Caco-2 (cell line): Measurements from ENCODE around the gene CILP. TPM values are rescaled to one million over a fixed set of nuclear protein-coding genes. Genes with fewer than 3 reads are reported as not detected.
"Not testable (repeated sequence)": the region's sequence is repeated elsewhere in the genome, so short reads cannot be mapped to it uniquely, and the experiment has no call there.

Experiments
- BruUV-seq: library from RNA; stranded (reverse); fragments of 400-500 nt; replicated peaks from 2 replicates; lab custom pipeline; 2021; lab: Mats Ljungman, UMichigan
- CTCF ChIA-PET: fragments of 300-600 bp; sonication (Branson Sonifier 250); formaldehyde crosslinking; loops from one replicate; lab custom pipeline; 2022; ENCODE audit warnings: antibody characterized with exemption; lab: Charles Lee
- POLR2A ChIA-PET: fragments of 300-600 bp; sonication (Branson Sonifier 250); formaldehyde crosslinking; loops from one replicate; lab custom pipeline; 2022; ENCODE audit warnings: antibody characterized with exemption; lab: Charles Lee
- DNase-seq, 2 experiments: peaks; one replicate each; pipeline versions ENCODE4 v3.0.0 to v3.0.0-alpha.2; 2020 to 2022
- H3K27me3 ChIP-seq: replicated peaks from 2 replicates; pipeline ENCODE4 v1.6.0; 2011; ENCODE audit warnings: low read length; ENCODE audit not compliant: control insufficient read depth, insufficient read depth
- H3K36me3 ChIP-seq: 2 replicates; pipeline ENCODE4 v1.5.1; 2011; ENCODE audit warnings: low read length; ENCODE audit not compliant: control insufficient read depth, insufficient read depth
- H3K4me1 ChIP-seq: fragments of 250-450 bp; sonication (Bioruptor Pico); 2 replicates; pipeline ENCODE4 v1.5.1; 2020; ENCODE audit warnings: mild to moderate bottlenecking
- H3K4me3 ChIP-seq: 2 replicates; pipeline ENCODE4 v1.5.1; 2011; ENCODE audit warnings: low read depth, mild to moderate bottlenecking, control low read depth, low read length
- H3K9me3 ChIP-seq: fragments of 250-450 bp; sonication (Bioruptor Pico); 2 replicates; pipeline ENCODE4 v1.5.1; 2020; ENCODE audit warnings: mild to moderate bottlenecking, moderate library complexity
- H3K27ac Mint-ChIP-seq: one replicate; pipeline ENCODE4 v1.8.0; 2022; ENCODE audit warnings: mixed read lengths; ENCODE audit not compliant: unreplicated experiment
- H3K27me3 Mint-ChIP-seq: one replicate; pipeline ENCODE4 v1.8.0; 2022; ENCODE audit warnings: mixed read lengths; ENCODE audit not compliant: insufficient read depth, unreplicated experiment
- H3K36me3 Mint-ChIP-seq: one replicate; pipeline ENCODE4 v1.8.0; 2022; ENCODE audit warnings: mild to moderate bottlenecking, mixed read lengths; ENCODE audit not compliant: insufficient read depth, unreplicated experiment
- H3K4me1 Mint-ChIP-seq: one replicate; pipeline ENCODE4 v1.8.0; 2022; ENCODE audit warnings: low read depth, mixed read lengths; ENCODE audit not compliant: unreplicated experiment
- H3K4me3 Mint-ChIP-seq: one replicate; pipeline ENCODE4 v1.8.0; 2022; ENCODE audit warnings: mild to moderate bottlenecking, moderate library complexity, mixed read lengths; ENCODE audit not compliant: unreplicated experiment
- H3K9me3 Mint-ChIP-seq: one replicate; pipeline ENCODE4 v1.8.0; 2022; ENCODE audit warnings: mixed read lengths; ENCODE audit not compliant: unreplicated experiment
- CTCF ChIP-seq, 2 experiments: fragments of 200-600 bp in 1 of 2; IDR thresholded peaks; 1 replicate in 1 of 2; 2 replicates in 1 of 2; pipeline versions ENCODE4 v1.5.1 to v1.8.0; 2011 to 2022; ENCODE audit warnings: antibody characterized with exemption in 1 of 2, control low read depth in 1 of 2, inconsistent platforms in 1 of 2, low read depth in 1 of 2, low read length in 1 of 2, mild to moderate bottlenecking in 1 of 2, moderate library complexity in 1 of 2; ENCODE audit not compliant: insufficient read depth in 1 of 2, severe bottlenecking in 1 of 2, unreplicated experiment in 1 of 2
- intact Hi-C: fragments of 100-400 bp; cut with micrococcal nuclease; formaldehyde crosslinking; loops from one replicate; pipeline ENCODE4 v1.10.0; 2022; ENCODE audit not compliant: unreplicated experiment
- total RNA-seq: library from RNA; stranded (reverse); gene quantifications from 2 replicates; pipeline ENCODE4 v1.2.3, GENCODE V29; 2022

CILP gene
- total RNA-seq, 1 experiment from 2014 or later = not detected

DNA sequence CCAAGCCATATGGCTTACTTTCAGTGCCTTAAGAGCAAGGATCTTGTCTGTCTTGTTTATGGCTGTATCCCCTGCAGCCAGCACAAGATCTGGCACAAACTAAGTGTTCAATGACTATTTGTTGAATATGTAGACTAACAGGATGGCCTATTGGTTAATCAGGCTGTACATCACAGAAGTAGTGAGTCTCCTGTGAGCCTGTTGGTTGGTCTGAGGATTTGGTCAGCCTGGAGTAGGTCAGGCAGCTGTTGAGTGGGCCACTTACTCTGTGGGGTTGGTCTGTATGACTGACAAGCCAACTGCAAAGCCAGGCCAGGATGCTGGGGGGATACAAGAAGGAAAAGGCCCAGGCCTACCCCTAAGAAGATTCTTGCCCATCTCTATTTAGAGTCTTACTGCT lies 33.4 kb upstream of the CILP start:
- DNase-seq = no peak
- BruUV-seq = no TSS peak
- no peaks in the 10 kb centered on the region for H3K36me3 Mint-ChIP-seq

GRCh38 chr15:65236443-65236842 lies 25.2 kb upstream of the CILP start:
- H3K27ac Mint-ChIP-seq, H3K9me3 ChIP-seq, H3K4me3 ChIP-seq, H3K4me1 ChIP-seq, H3K4me1 Mint-ChIP-seq, H3K4me3 Mint-ChIP-seq, intact Hi-C loops, H3K36me3 Mint-ChIP-seq, DNase-seq, H3K36me3 ChIP-seq, H3K9me3 Mint-ChIP-seq, H3K27me3 ChIP-seq, BruUV-seq, H3K27me3 Mint-ChIP-seq, POLR2A ChIA-PET: not testable (repeated sequence)
- CTCF ChIA-PET = interaction anchor here (1.2 kb wide), 1 partner anchor 13 kb away, joined by 3 read pairs; no protein-coding TSS in a partner anchor

More for the DNA sequence above, 33.4 kb upstream of the CILP start:
- Histone ChIP-seq H3K27me3 (no peaks in the 10 kb centered on the region), H3K36me3 (no peaks in the 10 kb centered on the region), H3K9me3 (no peaks in the 10 kb centered on the region), H3K4me3 (no peak overlapping the region), H3K4me1 (no peaks in the 10 kb centered on the region)
- H3K27ac Mint-ChIP-seq = no peak overlapping the region
- TF ChIP-seq CTCF (IDR thresholded peaks at IDR 0.05; ENCODE audit: insufficient read depth in 1 of 2, low read depth in 1 of 2, low read length in 1 of 2, severe bottlenecking in 1 of 2, unreplicated experiment in 1 of 2) = no peak
- H3K4me1 Mint-ChIP-seq = no peaks in the 10 kb centered on the region
- intact Hi-C loops = no loop called here
- H3K4me3 Mint-ChIP-seq = no peak overlapping the region
- no peaks in the 10 kb centered on the region for H3K27me3 Mint-ChIP-seq
- H3K9me3 Mint-ChIP-seq = no peaks in the 10 kb centered on the region
- ChIA-PET CTCF (no interaction called here), POLR2A (no interaction called here)

DNA sequence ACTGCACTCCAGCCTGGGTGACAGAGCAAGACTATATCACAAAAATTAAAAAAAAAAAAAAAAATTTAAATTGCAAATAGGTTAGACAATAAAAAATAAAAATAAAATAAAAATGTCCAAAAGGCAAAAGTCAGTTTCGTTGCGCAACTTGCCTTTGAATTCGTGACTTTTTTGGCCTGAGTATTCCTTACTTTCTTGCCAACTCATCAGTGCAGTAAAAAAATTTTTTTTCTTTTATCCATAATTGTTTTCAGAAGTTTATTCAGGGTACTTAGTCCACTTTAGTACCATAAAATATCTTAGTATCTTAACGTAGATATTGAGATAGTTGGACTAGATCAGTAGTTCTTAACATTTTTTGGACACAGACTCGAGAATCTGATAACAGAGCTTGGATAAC lies 22.4 kb upstream of the CILP start:
- Histone ChIP-seq H3K9me3 (no peaks in the 10 kb centered on the region), H3K4me3 (no peak overlapping the region), H3K36me3 (no peaks in the 10 kb centered on the region), H3K27me3 (no peaks in the 10 kb centered on the region), H3K4me1 (no peaks in the 10 kb centered on the region)
- Mint-ChIP-seq H3K27ac (no peak overlapping the region), H3K27me3 (no peaks in the 10 kb centered on the region), H3K36me3 (no peaks in the 10 kb centered on the region), H3K4me1 (no peaks in the 10 kb centered on the region), H3K9me3 (no peaks in the 10 kb centered on the region), H3K4me3 (no peak overlapping the region)
- TF ChIP-seq CTCF (IDR thresholded peaks at IDR 0.05; ENCODE audit: insufficient read depth in 1 of 2, low read depth in 1 of 2, low read length in 1 of 2, severe bottlenecking in 1 of 2, unreplicated experiment in 1 of 2) = no peak
- intact Hi-C loops = no loop called here
- BruUV-seq = no TSS peak
- ChIA-PET CTCF (no interaction called here), POLR2A (no interaction called here)
- DNase-seq = no peak

- Histone ChIP-seq H3K36me3 (no peaks in the 10 kb centered on the region), H3K9me3 (no peaks in the 10 kb centered on the region), H3K27me3 (no peaks in the 10 kb centered on the region), H3K4me1 (peaks cover 7% of the 10 kb centered on the region), H3K4me3 (no peak overlapping the region)
- Mint-ChIP-seq H3K4me3 (no peak overlapping the region), H3K4me1 (peaks cover 7% of the 10 kb centered on the region), H3K27ac (no peak overlapping the region), H3K27me3 (no peaks in the 10 kb centered on the region), H3K36me3 (no peaks in the 10 kb centered on the region), H3K9me3 (no peaks in the 10 kb centered on the region)
- POLR2A ChIA-PET = no interaction called here
- TF ChIP-seq CTCF (IDR thresholded peaks at IDR 0.05; ENCODE audit: insufficient read depth in 1 of 2, low read depth in 1 of 2, low read length in 1 of 2, severe bottlenecking in 1 of 2, unreplicated experiment in 1 of 2) = no peak
- no peak for DNase-seq
- CTCF ChIA-PET = no interaction called here
- intact Hi-C loops = no loop called here
- no TSS peak for BruUV-seq
Measured at GRCh38 chr15:65232520-65232919, 21.2 kb upstream of the CILP start.
